Skeletal muscle tissue (tissue), 4 donors: ENCODE data around the gene LRCH4. TPM values are rescaled to one million over a fixed set of nuclear protein-coding genes. Genes with fewer than 3 reads are reported as not detected.
"Not testable (repeated sequence)": the region's sequence is repeated elsewhere in the genome, so short reads cannot be mapped to it uniquely, and the experiment has no call there.

Experiments
- H3K27ac ChIP-seq: one replicate; pipeline ENCODE4 v1.7.0; 2013; ENCODE audit warnings: mild to moderate bottlenecking, low read depth, low read length, inconsistent platforms
- H3K27me3 ChIP-seq, 3 donors: one replicate each; pipeline ENCODE4 v1.7.0; 2013; ENCODE audit warnings: low read length in 3 of 3; ENCODE audit not compliant: control insufficient read depth in 3 of 3, insufficient read depth in 3 of 3
- H3K36me3 ChIP-seq, 3 donors: one replicate each; pipeline ENCODE4 v1.7.0; 2013; ENCODE audit warnings: low read length in 3 of 3; ENCODE audit not compliant: control insufficient read depth in 3 of 3, insufficient read depth in 3 of 3
- H3K4me1 ChIP-seq, 3 donors: one replicate each; pipeline ENCODE4 v1.7.0; 2013; ENCODE audit warnings: low read length in 3 of 3, mild to moderate bottlenecking in 3 of 3; ENCODE audit not compliant: control insufficient read depth in 3 of 3, insufficient read depth in 3 of 3
- H3K4me3 ChIP-seq, 3 donors: one replicate each; pipeline ENCODE4 v1.7.0; 2013; ENCODE audit warnings: low read length in 3 of 3
- H3K9ac ChIP-seq, 3 donors: one replicate each; pipeline ENCODE4 v1.7.0; 2013; ENCODE audit warnings: low read length in 3 of 3, mild to moderate bottlenecking in 3 of 3, moderate library complexity in 2 of 3, low read depth in 1 of 3
- H3K9me3 ChIP-seq, 3 donors: one replicate each; pipeline ENCODE4 v1.7.0; 2013; ENCODE audit warnings: low read length in 3 of 3; ENCODE audit not compliant: control insufficient read depth in 3 of 3
- total RNA-seq: library from RNA; depleted of rRNA; stranded (reverse); fragments of >200 nt; gene quantifications from one replicate; pipeline ENCODE4 v1.2.3, GENCODE V29; 2014
- donor health status: Osteomylitis.

LRCH4 gene
- total RNA-seq, 1 donor from 2014 or later: 6.3 TPM

GRCh38 chr7:100559127-100559526 is 26.8 kb downstream of the LRCH4 start:
- Histone ChIP-seq H3K36me3 (peaks cover 10 to 24% (median 13%) of the 10 kb centered on the region in 3 donors), H3K27ac (no peak overlapping the region), H3K9me3 (no peaks in the 10 kb centered on the region), H3K27me3 (no peaks in the 10 kb centered on the region), H3K9ac (no peak overlapping the region), H3K4me3 (no peak overlapping the region), H3K4me1 (peaks cover 0 to 3% (median 0%) of the 10 kb centered on the region in 3 donors)

- Histone ChIP-seq H3K27ac (no peak overlapping the region), H3K4me1 (peaks cover 0 to 3% (median 0%) of the 10 kb centered on the region in 3 donors), H3K36me3 (peaks cover 19 to 31% (median 20%) of the 10 kb centered on the region in 3 donors), H3K27me3 (no peaks in the 10 kb centered on the region), H3K9ac (no peak overlapping the region), H3K9me3 (no peaks in the 10 kb centered on the region), H3K4me3 (no peak overlapping the region)
Measured at GRCh38 chr7:100556541-100556940, 29.4 kb downstream of the LRCH4 start.

GRCh38 chr7:100555701-100556100 is 30.2 kb downstream of the LRCH4 start:
- H3K4me3 ChIP-seq: no peak overlapping the region
- no peaks in the 10 kb centered on the region for H3K9me3 ChIP-seq
- H3K9ac ChIP-seq: no peak overlapping the region
- peaks cover 0 to 3% (median 0%) of the 10 kb centered on the region in 3 donors for H3K4me1 ChIP-seq
- H3K27me3 ChIP-seq: no peaks in the 10 kb centered on the region
- peaks cover 18 to 28% (median 20%) of the 10 kb centered on the region in 3 donors for H3K36me3 ChIP-seq
- no peak overlapping the region for H3K27ac ChIP-seq

GRCh38 chr7:100553032-100553431 is 32.9 kb downstream of the LRCH4 start:
- Histone ChIP-seq H3K4me1 (peaks cover 0 to under 1% (median 0%) of the 10 kb centered on the region in 3 donors), H3K9me3 (no peaks in the 10 kb centered on the region), H3K27ac (no peak overlapping the region), H3K36me3 (peaks cover 24 to 28% (median 24%) of the 10 kb centered on the region in 3 donors), H3K27me3 (no peaks in the 10 kb centered on the region), H3K4me3 (no peak overlapping the region), H3K9ac (no peak overlapping the region)

- Histone ChIP-seq H3K27me3 (no peaks in the 10 kb centered on the region), H3K36me3 (peaks cover 24 to 28% (median 24%) of the 10 kb centered on the region in 3 donors), H3K9ac (no peak overlapping the region), H3K4me1 (peaks cover 5% of the 10 kb centered on the region in 3 donors), H3K27ac (no peak overlapping the region), H3K9me3 (no peaks in the 10 kb centered on the region), H3K4me3 (no peak overlapping the region)
Measured at GRCh38 chr7:100552532-100552931, 33.4 kb downstream of the LRCH4 start.

- peak overlapping the region; percentile 76 for H3K27ac ChIP-seq
- H3K27me3 ChIP-seq, H3K4me3 ChIP-seq, H3K9me3 ChIP-seq, H3K9ac ChIP-seq: not testable (repeated sequence)
- H3K4me1 ChIP-seq: peaks cover 30 to 36% (median 33%) of the 10 kb centered on the region in 3 donors
- peaks cover 9 to 16% (median 12%) of the 10 kb centered on the region in 3 donors for H3K36me3 ChIP-seq
Measured at GRCh38 chr7:100548446-100548845, 37.5 kb downstream of the LRCH4 start.

GRCh38 chr7:100547872-100548271 is 38.1 kb downstream of the LRCH4 start:
- Histone ChIP-seq H3K27ac (peak overlapping the region; percentile 76), H3K36me3 (peaks cover 7 to 14% (median 7%) of the 10 kb centered on the region in 3 donors), H3K9me3 (no peaks in the 10 kb centered on the region), H3K4me3 (no peak overlapping the region), H3K9ac (no peak overlapping the region), H3K4me1 (peaks cover 30 to 36% (median 33%) of the 10 kb centered on the region in 3 donors), H3K27me3 (no peaks in the 10 kb centered on the region)

GRCh38 chr7:100546926-100547800 is 38.8 kb downstream of the LRCH4 start:
- Histone ChIP-seq H3K27ac (peak overlapping the region; percentile 76), H3K4me1 (peaks cover 30 to 36% (median 33%) of the 10 kb centered on the region in 3 donors), H3K27me3 (no peaks in the 10 kb centered on the region), H3K36me3 (peaks cover under 1 to 7% (median 3%) of the 10 kb centered on the region in 3 donors), H3K9ac (peak overlapping the region in 1 of 3 donors; percentile 47), H3K9me3 (no peaks in the 10 kb centered on the region), H3K4me3 (no peak overlapping the region)

GRCh38 chr7:100546129-100546925 is 39.6 kb downstream of the LRCH4 start:
- Histone ChIP-seq H3K4me3 (no peak overlapping the region), H3K27ac (peak overlapping the region; percentile 76), H3K9ac (peak overlapping the region in 2 of 3 donors; percentile 10 to 23), H3K36me3 (peaks cover 0 to 6% (median 3%) of the 10 kb centered on the region in 3 donors), H3K27me3 (no peaks in the 10 kb centered on the region), H3K4me1 (peaks cover 30 to 36% (median 33%) of the 10 kb centered on the region in 3 donors), H3K9me3 (no peaks in the 10 kb centered on the region)
